ELF-1 (cell line): ENCODE measurements around the gene SNAPIN.

ENCODE experiments used
- DNase-seq: peaks from one replicate; pipeline ENCODE4 v3.0.0-alpha.2; 2016; ENCODE audit warnings: low read depth, low spot score

The SNAPIN gene, protein sequence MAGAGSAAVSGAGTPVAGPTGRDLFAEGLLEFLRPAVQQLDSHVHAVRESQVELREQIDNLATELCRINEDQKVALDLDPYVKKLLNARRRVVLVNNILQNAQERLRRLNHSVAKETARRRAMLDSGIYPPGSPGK

DNA sequence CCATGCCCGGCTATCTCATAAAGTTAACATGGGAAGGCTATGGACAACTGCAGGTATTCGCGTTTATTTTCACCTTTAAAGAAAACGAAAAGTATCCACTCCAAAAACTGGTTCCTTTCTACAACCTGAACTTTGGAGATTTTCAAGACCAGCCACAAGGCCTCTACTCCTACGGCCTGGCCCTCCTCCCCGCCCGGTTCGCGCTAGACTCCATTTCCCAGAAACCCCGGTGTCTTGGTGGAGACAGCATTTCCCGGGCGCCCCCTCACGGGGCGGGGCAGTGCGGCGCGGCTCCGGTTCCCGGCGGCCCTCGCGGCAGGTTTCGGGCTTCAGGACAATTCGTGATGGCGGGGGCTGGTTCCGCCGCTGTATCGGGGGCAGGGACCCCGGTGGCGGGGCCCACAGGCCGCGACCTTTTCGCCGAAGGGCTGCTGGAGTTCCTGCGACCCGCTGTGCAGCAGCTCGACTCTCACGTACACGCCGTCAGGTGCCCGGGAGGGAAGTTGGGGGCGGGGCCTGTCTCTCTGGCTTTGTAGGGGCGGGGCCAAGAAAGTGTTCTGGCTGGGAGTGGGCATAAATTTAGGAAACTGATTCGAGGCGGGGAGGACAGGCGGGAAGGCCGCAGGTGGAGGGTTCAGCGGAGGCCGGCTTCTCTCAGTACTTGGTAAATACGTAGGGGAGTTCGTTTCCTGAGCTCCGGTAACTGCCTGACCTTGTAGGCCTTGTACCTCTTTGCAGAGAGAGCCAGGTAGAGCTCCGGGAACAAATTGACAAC is at the start of gene SNAPIN:
Gene SNAPIN, plus strand, starts transcription at position 304 of the 775 bp plus-strand sequence. Its CDS starts 41 bp downstream, at position 345.
- peak; percentile 93 for DNase-seq

DNA sequence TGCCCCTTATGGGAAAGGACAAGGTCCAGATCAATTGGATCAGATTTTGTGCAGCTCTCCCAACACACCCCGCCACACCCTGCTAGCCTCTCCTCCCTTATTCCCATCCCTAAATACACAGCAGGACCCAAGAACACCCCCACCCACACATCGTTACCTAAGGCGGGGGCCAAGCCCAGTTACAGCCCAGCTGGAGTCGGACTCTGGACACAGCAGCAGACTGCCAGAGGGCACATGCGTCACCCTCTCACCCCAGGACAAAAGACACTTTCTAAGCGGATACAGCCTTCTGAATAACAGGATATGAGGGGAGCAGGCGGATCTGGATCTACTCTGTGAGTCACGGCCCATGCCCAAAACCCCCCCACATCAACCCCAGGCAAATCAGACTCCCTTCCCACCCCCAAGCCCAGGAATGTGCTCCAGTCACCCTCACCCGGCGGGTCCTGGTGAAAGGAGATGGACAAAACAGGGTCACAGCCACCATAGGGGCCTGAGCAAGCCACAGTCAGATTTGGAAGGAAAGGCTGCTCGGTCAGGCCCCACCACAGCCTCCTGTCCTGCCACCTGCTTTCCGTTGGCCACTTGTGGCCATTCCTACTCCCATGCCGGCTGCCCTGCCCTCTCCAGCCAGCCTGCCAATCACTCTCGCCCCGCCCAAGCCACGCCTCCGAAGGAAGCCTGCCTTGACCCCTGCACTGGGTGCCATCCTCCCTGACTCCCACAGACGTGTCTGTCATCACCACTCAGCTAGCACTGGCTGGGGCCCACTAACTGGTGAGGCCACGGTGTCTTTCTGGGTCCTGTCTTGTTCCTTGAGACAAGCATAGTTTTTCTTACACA is 49.5 kb upstream of the SNAPIN start:
- DNase-seq = peak; percentile 90

DNA sequence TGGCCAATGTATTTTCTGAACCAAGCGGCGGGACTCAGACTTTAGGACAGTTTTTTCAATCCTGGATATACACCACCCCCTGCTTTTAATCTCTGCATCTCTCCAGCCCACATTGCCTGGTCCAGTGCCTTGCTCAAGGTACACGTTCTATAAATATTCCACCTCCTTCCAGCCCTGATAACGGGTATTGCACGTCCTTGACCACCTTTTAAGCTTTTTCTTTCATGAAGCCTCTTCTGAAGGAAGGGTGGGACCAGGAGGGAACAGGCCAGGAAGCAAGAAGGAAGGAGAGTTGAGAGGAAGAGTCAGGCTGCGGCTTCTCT is 49.0 kb upstream of the SNAPIN start:
- DNase-seq = no peak

DNA sequence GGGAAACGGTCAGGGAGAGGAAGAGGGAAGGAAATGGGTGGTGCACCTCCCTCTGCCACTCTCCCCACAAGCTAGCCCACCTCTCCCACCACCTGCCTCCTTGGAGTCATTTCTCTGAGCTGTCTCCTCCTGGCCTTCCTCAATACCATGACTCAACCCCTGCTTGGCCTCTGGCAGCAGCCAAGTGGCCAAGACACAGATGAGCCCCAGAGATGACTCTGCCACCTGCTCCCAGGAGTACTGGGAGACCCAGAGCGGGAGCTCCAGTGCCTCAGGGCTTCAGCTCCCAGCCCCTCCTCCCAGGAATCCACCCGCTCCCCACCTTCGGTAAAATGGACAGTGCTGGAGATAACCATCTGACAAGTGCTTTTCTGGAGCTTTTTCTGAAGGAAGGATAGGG is 48.2 kb upstream of the SNAPIN start:
- DNase-seq = peak; percentile 80

DNA sequence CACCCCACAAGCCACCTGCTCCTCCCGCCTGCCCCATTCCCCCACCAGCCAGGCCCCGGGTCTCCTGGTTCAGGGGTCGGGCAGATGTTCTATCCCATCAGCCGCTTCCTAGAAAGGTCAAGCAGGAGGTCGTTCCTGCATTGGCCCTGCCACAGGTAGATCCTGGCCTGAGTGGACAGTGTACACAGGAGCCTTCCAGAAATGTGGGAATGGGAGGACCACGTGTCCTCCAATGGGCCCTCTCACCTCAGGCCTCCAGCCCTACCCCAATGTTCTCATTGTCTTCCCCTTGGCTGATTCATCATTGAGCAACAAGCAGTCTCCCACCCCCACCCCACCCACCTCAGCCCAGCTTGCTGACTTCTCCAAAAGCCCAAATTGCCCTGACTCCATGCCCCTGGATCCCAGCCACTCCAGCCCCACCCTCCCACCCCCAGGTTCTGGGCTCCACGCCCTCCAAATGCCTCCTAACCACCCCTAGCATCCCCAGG is 47.6 kb upstream of the SNAPIN start:
- DNase-seq = no peak

DNA sequence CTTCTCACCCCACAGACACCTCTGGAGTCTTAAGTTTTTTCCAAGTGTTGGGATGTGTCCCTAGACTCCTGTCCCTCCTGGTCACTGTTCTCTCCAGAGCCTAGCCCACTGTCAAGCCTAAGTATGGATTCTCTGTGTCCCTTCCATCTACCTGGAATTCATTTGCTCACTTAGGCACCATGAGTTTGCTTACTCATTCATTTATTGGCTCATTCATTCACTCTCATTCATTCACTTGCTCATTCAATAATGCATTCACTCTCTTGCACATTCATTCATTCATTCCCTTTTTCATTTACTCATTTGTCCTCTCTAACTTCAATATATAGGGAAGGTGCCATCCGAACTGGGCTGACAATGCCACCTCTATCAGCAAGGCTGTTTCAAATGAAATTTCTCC is 47.1 kb upstream of the SNAPIN start:
- DNase-seq = no peak

DNA sequence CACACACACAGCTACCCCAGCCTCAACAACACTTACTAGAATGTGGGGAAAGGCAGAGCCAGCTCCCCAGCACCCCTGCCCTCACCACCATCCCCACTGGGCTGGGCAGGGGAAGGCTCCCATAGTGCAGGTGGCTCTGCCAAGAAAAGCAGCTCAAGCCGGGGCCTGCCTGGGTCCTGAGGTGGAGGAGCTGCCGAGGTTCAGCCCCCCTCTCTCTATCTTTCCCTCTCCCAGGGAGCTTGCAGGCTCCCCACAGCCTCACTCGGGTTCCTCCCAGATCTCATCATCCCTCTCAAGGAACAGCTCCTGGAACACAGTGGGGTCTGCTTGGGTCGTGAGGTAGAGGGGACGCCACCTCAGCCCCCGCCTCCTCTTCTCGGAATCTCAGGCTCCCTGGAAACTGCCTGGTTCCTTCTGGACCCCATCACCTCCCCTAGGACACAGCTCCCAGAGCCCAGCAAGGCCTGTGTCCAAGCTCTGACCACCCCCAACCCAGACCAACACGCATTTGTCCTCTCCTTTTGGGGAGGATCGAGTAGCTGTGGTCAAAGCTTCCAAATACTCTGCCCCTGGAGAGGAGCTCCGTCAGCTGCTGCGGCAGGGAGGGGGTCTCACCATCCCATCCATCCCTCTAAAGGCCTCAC is 46.3 kb upstream of the SNAPIN start:
- no peak for DNase-seq

DNA sequence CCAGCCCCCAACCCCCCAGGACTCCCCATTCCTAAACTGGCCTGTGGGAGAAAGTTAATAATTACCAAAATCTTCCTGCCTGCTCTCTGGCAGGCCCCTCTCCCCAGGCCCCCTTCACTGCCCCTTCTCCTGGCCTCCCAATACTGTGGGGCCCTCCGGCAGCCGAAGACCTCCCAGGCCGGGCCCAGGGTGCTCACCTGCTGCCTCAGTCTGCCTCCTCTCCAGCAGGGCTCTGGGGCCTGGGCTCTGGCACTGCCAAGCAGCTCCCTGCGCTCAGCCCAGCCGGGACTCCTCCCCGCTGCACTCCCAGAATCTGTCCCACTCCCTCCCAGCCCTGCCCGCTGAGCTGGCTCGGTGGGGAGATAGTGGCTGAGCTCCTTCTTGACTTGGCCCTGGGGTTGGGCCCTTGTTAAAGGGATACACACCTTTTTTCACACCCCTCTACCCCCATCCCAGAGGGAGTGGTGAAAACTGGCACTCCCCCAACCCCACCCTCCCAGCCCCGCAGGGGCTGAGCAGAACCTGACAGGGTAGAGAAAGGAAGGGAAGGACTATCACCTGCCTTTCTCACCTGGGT is 45.7 kb upstream of the SNAPIN start, which contains the start of gene S100A16:
Gene S100A16, minus strand, starts transcription at position 383 of the 577 bp plus-strand sequence. CDS start 4,986 bp downstream, outside the sequence.
- DNase-seq = peak; percentile 50

DNA sequence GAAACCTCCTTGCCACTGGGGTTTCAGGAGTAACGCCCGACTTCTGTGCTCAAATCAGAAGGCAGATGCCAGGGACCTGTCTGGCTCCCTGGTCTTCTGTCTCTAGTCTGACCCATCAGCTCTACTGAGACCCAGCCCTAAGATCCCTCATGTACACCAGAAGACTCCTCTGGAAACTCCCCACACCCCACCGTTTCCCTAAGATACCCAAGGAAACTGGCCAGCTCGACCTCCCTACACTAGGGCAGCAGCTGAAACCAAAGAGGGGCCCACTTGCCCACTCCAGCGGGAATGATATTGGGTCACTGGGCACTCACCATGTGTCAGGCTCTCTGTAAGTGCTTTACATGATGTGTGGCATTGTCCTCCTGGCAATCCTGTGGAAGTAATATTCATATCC is 45.1 kb upstream of the SNAPIN start:
- DNase-seq = no peak

DNA sequence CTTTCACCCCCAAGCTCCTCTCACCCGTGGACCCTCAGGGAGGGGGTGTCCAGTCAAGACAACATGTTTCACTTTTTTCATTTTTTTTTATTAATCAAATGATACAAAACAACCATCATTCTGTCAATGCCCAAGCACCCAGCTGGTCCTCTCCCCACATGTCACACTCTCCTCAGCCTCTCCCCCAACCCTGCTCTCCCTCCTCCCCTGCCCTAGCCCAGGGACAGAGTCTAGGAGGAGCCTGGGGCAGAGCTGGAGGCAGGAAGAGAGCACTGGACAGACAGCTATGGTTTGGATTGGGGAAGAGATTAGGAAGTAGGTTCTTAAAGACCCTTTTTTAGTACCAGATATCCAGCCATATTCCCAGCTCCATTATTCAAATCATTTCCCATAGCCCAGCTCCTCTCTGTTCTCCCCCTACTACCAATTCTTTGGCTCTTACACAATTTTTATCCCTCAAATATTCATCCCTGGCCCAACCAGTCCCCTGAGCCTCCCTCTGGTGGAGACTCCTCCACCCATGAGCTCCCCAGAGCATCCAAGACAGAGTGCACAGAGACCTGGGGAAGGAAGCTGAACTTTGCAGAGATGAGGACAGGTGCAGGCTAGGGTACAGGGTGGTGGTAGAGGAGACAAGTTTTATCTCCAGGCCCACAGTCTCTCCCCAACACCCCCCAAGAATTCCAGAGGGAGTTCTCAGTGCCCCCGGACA is 44.2 kb upstream of the SNAPIN start:
- no peak for DNase-seq

DNA sequence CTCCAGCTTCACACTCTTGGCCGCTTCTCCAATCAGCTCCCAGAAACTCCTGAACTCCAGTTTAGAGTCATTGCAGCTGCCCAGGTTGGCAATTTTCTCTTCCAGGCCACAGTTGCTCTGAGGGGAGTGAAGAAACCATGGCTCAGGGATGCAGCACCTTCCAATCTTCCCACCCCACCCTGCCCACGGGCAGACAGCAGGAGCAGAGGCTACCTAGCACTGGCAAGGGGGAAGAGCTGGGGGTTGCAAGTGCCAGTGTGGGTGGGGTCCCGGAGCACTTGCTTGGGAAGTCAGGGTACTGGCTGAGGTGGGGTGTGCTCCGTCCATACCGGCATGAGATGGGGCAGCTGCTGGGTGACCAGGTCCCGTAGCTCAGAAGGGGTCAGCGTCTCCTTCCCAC is 43.6 kb upstream of the SNAPIN start:
- no peak for DNase-seq

DNA sequence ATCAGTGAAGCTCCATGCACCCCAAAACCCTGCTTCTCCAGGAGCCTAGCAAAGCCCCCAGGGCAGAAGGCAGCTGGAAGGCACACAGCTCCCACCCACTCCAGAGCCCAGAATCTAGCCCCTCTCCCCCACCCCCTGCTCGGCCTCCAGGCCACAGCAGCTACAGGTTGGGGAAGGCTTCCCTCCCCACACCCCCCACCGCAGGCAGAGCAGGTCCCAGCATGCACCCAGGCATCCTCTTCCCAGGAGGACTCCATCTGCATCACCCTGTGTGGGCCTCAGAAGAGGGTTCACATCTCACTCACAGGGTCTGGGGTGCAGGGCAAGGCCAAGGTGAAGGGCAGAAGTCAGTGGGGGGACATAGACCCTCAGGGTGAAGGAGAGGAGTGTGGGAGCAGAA is 43.1 kb upstream of the SNAPIN start:
- no peak for DNase-seq

DNA sequence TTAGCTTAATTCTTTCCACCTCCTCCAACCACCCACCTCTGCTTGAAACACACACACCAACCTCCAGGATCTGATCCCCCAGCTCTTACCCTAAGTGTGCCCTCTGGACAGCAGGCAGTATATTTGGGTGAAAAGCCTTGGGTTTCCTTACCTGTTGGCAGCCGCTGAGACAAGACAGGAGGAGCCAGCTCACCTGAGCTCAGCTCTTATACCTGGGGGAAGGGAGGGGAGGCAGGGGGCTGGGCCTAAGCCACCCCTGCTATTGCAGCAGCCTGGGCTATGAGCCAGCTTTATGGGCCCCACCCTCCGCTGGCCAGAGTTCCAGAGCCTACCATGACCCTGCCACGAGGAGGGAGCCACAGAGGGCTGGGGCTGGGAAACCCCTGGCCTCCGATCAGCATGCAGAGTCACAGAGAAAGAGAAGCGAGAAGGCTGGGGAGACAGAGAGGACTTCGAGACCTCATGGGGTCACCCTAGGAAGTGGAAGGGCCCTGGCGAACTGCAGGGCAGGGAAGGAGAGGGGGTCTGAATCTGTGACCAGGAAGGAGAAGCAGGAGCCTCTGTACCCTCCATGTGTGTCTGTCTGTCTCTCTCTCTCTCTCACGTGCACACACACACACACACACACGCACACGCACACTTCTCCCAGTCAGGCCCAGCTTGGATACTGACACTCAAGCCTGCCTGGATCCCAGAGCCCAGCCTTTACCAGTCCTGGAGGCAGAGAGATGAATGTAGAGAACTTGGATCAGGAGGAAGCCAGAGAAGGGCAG is 42.2 kb upstream of the SNAPIN start, which contains the start of gene S100A14:
Gene S100A14, minus strand, starts transcription at position 182 of the 773 bp plus-strand sequence. CDS start 467 bp downstream, outside the sequence.
- no peak for DNase-seq

DNA sequence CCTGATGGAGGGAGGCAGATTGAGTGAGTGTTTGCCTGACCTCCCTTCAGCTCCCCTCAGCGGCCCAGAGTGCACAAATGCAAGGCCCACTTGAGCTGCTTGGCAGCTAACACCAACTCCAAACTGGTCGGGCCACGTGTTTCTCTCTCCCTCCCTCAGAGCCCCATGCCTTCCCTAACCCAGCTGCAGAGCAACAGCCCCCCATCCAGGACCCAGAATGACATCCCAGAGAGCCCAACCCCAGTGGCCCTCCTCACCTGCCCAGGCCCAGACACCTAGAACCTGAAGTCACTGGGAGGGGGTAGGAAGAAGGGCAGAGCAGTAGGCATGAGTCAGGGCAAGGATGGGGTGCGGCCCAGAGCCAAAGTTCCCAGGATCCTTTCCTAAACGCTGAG is 41.6 kb upstream of the SNAPIN start:
- DNase-seq = no peak

DNA sequence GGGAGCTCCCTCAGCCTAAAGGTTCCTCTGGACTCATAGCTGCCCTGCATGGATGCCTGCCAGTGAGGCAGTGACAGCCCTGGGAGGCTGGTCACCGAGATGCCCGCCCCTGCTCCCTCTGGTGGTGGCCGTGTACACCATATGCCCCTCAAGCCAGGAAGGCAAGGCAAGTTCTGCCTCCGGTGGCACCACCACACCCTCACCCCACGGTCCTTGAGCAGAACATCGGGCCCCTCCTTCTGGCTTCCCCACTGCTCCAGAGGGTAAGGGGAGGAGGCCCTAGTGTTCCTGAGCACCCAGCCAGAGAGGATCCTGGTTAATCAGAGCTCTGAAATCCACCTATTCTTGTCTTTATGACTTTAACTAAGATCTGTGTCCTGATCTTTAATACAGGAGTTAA is 40.8 kb upstream of the SNAPIN start:
- DNase-seq = peak; percentile 59

DNA sequence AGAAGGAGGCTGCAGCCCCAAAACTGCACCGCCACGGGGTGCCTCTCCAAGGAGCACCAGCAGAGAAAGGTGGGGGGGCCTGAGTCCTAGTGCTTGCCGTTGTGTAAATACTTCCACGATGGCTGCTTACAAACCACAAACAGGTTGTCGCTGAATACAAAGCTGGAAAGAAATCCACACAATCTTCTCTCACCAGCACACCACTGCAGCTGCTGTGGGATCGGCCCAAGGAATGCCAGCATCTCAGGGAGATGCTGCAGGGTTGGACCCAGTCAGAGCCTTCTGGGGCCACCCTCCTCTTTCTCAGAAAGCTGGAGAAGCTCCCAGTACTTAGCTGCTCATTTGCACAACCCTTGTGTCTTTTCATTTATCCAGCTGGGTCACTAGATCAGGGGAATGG is 39.3 kb upstream of the SNAPIN start:
- no peak for DNase-seq

DNA sequence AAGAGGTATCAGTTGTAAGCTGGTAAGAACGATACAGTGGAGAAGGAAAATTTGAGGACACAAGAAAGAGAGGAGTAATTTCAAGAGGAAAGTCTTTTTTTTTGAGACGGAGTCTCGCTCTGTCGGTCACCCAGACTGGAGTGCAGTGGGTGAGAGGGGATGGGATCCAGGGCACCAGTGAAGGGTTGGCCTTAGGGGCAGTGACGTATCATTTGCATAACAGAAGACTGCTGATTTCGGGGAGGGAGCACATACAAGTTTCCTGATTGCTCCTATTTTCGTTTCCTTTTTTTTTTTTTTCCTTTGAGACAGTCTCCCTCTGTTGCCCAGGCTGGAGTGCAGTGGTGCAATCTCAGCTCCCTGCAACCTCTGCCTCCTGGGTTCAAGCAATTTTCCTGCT is 35.4 kb upstream of the SNAPIN start:
- DNase-seq = peak; percentile 72

DNA sequence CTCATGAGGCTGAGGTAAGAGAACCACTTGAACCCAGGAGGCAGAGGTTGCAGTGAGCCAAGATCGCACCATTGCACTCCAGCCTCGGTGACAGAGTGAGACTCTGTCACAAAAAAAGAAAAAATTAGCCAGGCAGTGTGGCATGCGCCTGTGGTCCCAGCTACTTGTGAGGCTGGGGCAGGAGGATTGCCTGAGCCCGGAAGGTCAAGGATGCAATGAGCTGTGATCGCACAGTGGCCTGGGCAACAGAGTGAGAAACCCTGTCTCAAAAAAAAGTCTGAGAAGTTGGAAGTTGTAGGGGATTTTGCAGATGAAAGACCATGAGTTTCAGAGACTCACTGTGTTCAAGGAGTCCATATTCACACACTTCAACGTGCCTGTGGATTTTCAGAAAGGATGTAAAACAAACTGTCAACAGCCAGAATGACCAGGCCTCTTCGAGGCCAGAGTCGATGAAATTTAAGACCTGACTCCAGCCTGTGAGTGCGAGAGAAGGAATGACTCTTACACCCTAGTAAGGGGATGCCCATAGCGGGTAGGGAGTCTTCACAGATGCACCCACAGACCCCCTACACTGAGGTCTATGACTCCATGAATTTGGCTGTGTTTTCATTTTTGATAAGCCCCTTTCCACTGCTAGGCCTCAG is 33.4 kb upstream of the SNAPIN start:
- DNase-seq = no peak

DNA sequence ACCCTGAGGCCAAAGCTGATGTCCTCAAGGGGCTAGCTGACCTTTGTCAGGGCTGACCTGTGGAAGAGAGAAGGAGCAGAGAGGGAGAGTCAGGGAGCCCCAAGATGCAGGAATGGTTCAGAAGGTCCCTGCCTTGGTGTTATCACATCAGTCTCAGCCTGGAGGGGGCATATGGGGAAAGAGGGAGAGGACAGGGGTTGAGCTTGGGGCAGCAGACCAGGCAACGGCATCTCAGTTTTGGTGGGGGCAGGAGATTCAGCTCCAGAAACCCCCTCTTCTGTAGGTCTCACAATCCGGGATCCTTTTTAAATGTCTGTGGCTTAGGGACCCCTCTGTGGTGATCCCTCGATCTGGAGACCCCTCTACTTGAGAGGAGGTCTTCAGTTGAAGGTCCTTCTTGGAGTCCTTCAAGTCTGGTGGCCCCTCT is 32.0 kb upstream of the SNAPIN start:
- DNase-seq = no peak
